ENCODE measurements around the gene LUC7L3.

The LUC7L3 gene

GRCh38 chr17:50763716-50764475 is 44.5 kb downstream of the LUC7L3 start:
- no peak for DNase-seq
- in situ Hi-C loops (cut with HindIII; ENCODE audit: low pct_ligation_motif_present, low sequenced_read_pairs): no loop called here
- TF ChIP-seq CTCF (IDR thresholded peaks at IDR 0.05; ENCODE audit: low read depth, low read length, missing control alignments): no peak
- no peaks in the 10 kb centered on the region for H3K27me3 ChIP-seq (replicated peaks)
- no peak overlapping the region for H3K27ac ChIP-seq
- no peak overlapping the region for H3K4me3 ChIP-seq (ENCODE audit: low read depth, low read length)
- no peaks in the 10 kb centered on the region for H3K36me3 ChIP-seq (replicated peaks)

GRCh38 chr17:50764734-50765149 is 45.3 kb downstream of the LUC7L3 start:
- in situ Hi-C loops (cut with HindIII; ENCODE audit: low pct_ligation_motif_present, low sequenced_read_pairs): no loop called here
- no peak for TF ChIP-seq CTCF (IDR thresholded peaks at IDR 0.05; ENCODE audit: low read depth, low read length, missing control alignments)
- DNase-seq: no peak
- H3K27me3 ChIP-seq (replicated peaks): no peaks in the 10 kb centered on the region
- H3K4me3 ChIP-seq (ENCODE audit: low read depth, low read length): no peak overlapping the region
- no peak overlapping the region for H3K27ac ChIP-seq
- no peaks in the 10 kb centered on the region for H3K36me3 ChIP-seq (replicated peaks)

GRCh38 chr17:50765454-50766221 is 46.2 kb downstream of the LUC7L3 start:
- TF ChIP-seq CTCF (IDR thresholded peaks at IDR 0.05; ENCODE audit: low read depth, low read length, missing control alignments): no peak
- no peak for DNase-seq
- Histone ChIP-seq H3K4me3 (ENCODE audit: low read depth, low read length) (no peak overlapping the region), H3K36me3 (replicated peaks) (no peaks in the 10 kb centered on the region), H3K27me3 (replicated peaks) (no peaks in the 10 kb centered on the region), H3K27ac (no peak overlapping the region)
- in situ Hi-C loops (cut with HindIII; ENCODE audit: low pct_ligation_motif_present, low sequenced_read_pairs): no loop called here

GRCh38 chr17:50766222-50767023 is 47.0 kb downstream of the LUC7L3 start:
- Histone ChIP-seq H3K4me3 (ENCODE audit: low read depth, low read length) (no peak overlapping the region), H3K36me3 (replicated peaks) (no peaks in the 10 kb centered on the region), H3K27me3 (replicated peaks) (no peaks in the 10 kb centered on the region), H3K27ac (no peak overlapping the region)
- DNase-seq: no peak
- in situ Hi-C loops (cut with HindIII; ENCODE audit: low pct_ligation_motif_present, low sequenced_read_pairs): no loop called here
- no peak for TF ChIP-seq CTCF (IDR thresholded peaks at IDR 0.05; ENCODE audit: low read depth, low read length, missing control alignments)

GRCh38 chr17:50767030-50767429 is 47.6 kb downstream of the LUC7L3 start:
- in situ Hi-C loops (cut with HindIII; ENCODE audit: low pct_ligation_motif_present, low sequenced_read_pairs): no loop called here
- Histone ChIP-seq H3K27ac (no peak overlapping the region), H3K36me3 (replicated peaks) (no peaks in the 10 kb centered on the region), H3K27me3 (replicated peaks) (no peaks in the 10 kb centered on the region), H3K4me3 (ENCODE audit: low read depth, low read length) (no peak overlapping the region)
- no peak for DNase-seq
- TF ChIP-seq CTCF (IDR thresholded peaks at IDR 0.05; ENCODE audit: low read depth, low read length, missing control alignments): no peak
